ENCODE measurements around the gene ZFPM1. TPM values are rescaled to one million over a fixed set of nuclear protein-coding genes. Genes with fewer than 3 reads are reported as not detected.

ZFPM1 gene
- total RNA-seq, 1 donor: 15.1 TPM

DNA sequence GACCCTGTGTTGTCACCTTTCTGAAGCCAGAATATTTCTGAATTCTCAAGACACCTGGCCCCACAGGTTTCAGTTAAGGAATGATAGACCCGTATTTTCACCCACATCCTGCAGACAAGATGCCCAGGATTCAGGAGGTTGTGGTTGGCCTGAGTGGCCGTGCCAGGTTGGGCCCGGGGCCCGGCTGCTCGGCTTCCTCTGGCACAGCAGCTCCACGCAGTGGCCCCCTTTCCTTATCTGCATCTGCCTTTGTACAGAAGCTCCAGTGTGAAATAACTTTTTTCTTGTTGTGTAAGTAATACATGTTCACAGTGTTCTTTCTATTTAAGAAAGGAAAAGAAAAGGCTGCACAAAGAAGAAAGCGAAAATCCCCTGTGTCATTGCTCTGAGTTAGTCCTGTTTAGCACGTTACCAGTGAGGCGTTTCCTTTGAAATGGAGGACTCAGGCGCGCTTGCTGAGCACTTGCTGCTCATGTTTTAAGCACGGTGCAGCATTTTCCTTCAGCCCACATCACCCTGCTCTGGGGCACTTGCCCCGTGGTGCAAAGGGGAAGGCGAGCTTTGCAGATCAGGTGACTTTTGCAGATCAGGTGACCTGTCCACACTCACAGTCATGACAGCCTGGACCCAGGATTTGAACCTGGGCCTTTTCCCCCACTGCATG, 130.0 kb downstream of the ZFPM1 start:
- no peak for DNase-seq (ENCODE audit: low read depth in 2 of 3, low spot score in 2 of 3)

DNA sequence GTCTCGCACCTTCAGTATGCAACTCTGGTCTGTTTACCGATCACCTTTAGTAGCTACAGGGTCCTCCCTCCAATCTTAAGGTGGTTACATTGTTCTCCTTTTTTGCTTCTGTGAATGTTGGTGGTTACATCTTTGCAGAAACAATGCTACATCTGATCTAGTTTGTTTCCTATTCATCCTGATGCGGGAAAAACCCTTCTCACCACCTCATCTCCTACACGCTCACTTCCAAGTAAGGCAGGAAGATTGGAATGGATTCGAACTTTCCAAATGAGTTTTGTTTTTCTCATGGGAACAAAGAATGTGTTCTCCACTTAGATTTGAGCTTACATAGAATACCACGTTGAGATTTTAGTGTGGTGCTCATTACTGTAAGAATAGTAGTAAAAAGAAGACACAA, 131.6 kb downstream of the ZFPM1 start:
- DNase-seq (ENCODE audit: low read depth in 2 of 3, low spot score in 2 of 3): no peak

DNA sequence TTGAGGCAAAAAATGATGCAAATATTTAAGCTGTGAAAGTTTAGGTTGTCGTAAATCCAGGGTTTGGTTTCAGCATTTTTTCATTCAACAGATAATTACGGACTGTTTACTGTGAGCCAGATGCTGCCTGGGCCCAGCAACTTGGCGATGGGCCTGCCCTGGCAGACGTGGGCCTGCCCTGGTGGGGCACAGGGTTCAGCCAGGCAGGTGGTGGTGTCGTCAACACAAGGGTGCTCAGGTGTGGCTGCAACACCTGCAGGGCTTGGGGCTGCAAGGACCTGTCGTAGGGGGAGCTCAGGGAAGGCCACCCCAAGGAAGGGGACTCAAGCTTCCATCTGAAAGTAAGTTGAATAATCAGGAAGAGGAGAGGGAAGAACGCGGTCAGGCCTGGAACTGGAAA, 132.2 kb downstream of the ZFPM1 start:
- DNase-seq (ENCODE audit: low read depth in 2 of 3, low spot score in 2 of 3): no peak

DNA sequence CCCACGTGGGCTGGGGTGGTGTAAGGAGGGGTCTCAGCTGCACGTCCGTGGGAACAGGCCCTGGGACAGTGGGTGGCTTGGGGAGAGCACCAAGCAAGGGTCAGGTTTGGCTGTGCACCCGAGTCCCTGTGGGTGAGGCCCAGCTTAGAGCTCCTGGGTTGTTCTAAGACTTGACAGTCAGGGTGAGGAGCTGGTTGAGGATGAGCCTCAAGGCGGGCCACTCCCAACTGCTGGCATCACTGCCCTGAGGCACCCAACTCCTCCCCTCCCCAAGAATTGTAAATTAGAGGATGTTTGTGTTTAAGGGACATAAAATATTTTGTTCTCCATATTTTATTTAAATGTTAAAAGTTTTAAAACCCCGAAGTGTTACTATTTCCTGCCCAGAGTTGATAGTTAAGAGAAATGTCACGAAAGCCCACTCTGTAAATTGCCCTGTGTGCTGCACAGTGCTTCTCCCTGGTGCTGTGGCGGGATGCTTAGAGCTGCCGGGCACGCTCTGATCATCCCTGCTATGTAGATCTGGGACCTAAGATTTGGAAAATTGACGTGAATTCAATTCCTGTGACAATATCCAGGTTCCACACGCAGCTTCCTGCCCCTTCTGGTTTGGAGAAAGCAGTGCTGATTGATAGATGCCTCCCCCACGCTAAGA, 133.0 kb downstream of the ZFPM1 start:
- DNase-seq (ENCODE audit: low read depth in 2 of 3, low spot score in 2 of 3): no peak

Small RNA genes lying within 50 kb of the gene (small RNA-seq; reads per million reads assigned to genes)
- gene MIR5189: 0.41 reads per million

Other genes starting within 250 kb of the ZFPM1 start
- 2.2 TPM for gene ZNF469, start 70.3 kb upstream of the ZFPM1 start, total RNA-seq
- 13.5 TPM for gene ZC3H18, start 117.1 kb downstream of the ZFPM1 start, total RNA-seq
- under 0.01 TPM for gene IL17C, start 185.3 kb downstream of the ZFPM1 start, total RNA-seq
- 325 TPM for gene CYBA, start 197.8 kb downstream of the ZFPM1 start, total RNA-seq
- gene MVD, start 209.8 kb downstream of the ZFPM1 start, total RNA-seq: 38.2 TPM
- 6.7 TPM for gene SNAI3, start 233.2 kb downstream of the ZFPM1 start, total RNA-seq